Stimulated activated CD4-positive, alpha-beta T cell treated with anti-CD3 and anti-CD28 coated beads, TNF-alpha, amount 100 ng/mL, for 24 hours (primary cell): ENCODE measurements around the gene ANKRD35.
"Not testable (repeated sequence)": the region's sequence is repeated elsewhere in the genome, so short reads cannot be mapped to it uniquely, and the experiment has no call there.

Experiments used
- DNase-seq, 3 experiments: peaks; one replicate each; pipeline ENCODE4 v3.0.0-alpha.2; 2020; ENCODE audit warnings: low read depth in 3 of 3

ANKRD35 gene

DNA sequence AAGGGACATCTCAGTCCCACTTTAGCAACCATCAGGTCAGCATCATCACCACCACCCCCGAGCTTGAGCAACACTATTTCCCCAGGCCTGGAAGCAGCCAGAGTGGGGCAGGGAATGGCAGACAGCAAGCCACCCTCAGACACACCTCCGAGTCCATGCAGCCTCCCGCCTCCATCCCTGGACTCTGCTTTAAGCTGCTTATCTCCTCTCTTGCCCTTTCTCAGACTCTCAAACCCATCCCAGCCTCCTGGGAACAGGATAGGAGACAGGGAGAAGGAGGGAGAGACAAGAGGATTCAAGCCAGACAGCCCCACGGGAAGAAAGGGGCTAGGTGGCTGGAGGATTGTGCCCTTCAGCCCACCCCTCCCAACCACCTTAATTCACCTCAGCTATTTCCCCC, 28.5 kb downstream of the ANKRD35 start:
- no peak for DNase-seq

GRCh38 chr1:145855426-145855948, 30.2 kb downstream of the ANKRD35 start:
- DNase-seq = no peak

DNA sequence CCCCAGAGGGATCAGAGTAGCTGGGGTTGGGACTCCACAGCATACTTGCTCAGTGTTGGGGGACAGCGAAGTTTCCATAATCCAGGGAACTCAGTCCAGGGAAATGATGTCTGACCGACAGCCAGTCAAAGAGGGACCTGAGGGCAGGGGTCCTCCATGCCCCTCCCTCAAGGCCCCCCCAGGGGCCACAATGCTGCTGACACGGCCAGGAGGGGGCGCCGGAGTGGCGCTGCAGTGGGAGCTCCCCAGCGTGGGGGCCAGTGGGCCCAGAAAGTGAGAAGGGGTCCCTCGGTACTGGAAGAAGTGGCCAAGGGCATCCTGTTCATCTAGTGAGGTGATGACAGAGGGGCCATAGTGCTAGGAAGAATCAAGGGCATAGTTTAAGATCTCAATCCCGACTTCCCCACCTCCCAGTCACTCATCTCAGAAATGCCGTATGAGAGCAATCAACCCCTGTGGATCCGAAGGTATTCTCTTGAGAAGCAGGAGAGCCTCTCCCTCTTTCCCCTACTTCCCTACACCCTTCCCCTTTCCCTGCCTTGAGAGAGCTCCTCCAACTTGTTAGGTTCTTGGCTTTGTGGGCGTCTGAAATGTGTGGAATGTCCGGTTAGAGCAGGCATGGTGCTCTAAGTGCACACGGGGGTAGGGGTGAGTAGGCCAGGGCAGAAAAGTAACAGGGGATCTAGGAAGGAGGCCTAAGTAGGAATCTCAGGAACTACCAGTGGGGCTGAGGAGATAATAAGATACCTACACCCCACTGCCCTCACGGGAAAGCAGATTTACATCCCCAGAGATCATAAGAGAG, 36.1 kb downstream of the ANKRD35 start:
- no peak for DNase-seq

DNA sequence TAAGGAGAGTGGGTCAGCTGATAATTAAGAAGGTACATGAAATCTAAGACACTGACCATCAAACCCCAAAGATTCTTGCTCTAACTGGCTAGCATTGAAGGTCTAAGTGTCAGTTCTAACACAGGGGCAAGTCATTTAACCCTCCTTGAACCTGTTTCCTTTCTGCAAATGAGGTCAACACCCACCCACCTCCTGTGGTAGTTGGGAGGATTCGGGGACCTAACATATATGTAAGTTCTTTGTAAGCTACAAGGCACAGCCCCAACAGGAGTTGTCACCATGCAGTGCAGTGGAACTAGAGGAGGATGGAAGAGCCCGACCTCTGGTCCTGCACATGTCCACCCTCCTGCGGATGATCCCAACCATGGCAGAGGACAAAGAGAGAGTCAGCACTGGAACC, 37.8 kb downstream of the ANKRD35 start:
- no peak for DNase-seq

DNA sequence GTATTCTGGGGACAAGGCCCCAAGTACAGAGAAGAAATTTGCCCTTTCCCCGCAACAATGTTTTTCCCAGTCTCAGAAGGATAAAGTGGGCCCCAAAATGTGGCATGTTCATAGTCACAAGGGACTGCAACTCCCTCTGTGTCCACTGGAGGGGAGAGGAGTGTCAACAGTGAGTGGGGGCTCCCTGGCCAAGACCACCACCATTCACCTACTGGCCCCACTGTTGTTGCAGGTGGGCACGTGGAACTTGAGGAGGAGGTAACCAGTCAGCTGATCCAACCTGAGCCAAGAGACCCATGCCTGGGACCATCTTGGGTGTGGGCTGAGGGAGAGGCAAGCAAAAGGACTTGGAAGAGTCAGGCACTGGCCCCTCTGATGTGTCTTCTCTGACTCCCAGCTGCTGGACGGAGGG, 39.5 kb downstream of the ANKRD35 start:
- no peak for DNase-seq

GRCh38 chr1:145845514-145846161, 40.0 kb downstream of the ANKRD35 start, which contains the start of gene NUDT17:
TSS of gene NUDT17 (plus strand) at chr1:145845630. CDS start at chr1:145845641, 11 bp downstream.
- DNase-seq = peak; percentile 55 to 73 (median 60)

DNA sequence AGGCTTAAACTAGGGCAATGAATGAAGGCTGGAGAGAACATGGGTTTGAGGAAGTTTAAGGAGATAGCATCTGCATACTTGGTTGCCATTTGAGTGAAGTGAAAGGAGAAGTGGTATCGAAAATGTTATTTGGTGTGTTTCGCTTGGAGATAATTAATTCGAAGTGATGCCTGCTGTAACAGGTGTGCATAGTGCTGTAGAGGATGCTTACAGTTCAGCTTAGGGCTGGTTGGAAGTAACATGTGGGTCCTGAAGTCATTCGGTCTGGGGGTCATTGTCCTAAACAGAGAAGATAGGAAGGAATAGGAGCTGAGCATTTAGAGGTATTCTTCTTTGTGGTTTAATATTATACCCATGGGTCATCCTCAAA, 40.5 kb downstream of the ANKRD35 start:
- DNase-seq = no peak

DNA sequence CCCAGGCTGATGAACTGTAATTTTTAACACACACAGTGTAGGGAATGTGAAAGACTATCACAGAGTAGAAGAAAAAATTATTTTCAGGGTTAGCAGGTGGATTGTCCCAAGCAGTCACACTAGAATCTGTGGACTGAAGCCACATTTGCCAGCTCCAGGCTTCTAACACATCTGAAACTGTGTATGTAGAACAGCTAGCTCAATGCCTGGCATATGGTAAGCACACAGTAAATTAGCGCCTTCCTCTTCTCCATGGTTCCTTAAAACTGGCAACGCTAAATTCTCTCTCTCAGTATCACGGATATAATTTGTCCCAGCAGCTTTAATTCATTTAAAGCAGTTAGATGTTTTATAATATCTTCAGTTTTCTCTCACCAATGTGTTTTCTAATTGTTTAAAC, 42.6 kb downstream of the ANKRD35 start:
- DNase-seq = no peak

DNA sequence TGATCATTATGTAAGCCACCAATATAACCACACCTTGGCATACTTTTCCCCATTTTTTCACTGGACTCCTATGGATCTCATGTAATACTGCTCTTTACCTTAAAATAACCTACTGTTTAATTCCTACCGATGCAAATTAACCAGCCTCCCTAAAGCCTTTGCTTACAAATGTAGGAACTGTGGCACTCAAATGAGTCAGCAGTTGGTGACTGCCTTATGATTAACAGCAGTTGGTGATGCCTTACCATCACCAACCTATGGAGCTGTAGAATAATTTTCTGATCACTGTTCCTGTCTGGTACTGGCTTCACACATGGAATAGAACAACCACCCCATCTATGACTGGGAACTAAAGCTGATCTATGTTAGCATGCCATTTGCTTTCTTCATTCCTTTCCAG, 48.0 kb downstream of the ANKRD35 start:
- no peak for DNase-seq

GRCh38 chr1:145830810-145831209, 54.9 kb downstream of the ANKRD35 start:
- DNase-seq = not testable (repeated sequence)

DNA sequence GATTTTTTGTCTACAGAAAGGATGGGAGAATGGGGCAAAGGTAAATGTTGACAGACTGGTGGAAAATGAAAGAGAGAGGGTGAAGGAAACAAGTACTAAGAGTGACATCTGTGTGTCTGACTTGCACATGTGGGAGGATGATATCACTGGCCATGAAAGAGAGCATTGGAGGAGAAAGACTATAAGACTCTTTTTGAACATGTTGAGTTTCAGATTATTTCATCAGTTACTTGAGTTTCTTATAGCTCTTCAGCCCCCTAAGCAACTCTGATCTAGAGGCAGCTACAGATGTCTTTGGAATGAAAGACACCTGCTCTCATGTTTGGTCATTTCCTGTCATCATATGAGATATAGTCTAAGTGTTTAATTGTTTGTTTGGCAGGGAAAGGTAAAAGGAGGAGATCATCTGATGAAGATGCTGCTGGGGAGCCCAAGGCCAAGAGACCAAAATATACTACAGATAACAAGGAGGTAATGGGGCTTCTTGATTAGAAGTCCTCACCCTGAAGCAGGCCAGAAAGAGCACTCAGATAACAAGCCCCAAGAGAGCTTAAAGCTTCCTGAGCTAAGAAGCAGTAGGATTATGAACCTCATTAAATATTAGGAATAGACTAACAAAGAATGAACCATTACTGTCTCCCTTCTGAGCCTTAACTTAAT, 57.2 kb downstream of the ANKRD35 start:
- DNase-seq = no peak

GRCh38 chr1:145827966-145828365, 57.7 kb downstream of the ANKRD35 start:
- DNase-seq = no peak

GRCh38 chr1:145826030-145826429, 59.6 kb downstream of the ANKRD35 start:
- no peak for DNase-seq

DNA sequence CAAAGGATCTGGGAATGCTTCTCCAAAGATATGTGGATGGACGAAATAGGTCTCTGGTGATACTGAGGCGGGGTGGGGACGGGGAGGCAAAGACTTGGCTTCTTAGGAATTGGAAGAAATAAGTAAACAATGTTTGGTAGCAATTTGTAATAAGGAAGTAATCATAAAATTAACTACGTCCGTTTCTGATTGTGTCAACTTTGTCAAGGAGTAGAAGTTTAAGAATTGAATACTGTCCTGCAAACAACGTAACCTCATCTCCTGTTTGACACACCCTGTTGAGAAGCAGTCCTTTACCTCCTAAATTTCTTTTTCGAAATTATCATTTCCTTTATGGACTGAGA, 61.2 kb downstream of the ANKRD35 start:
- DNase-seq = no peak

- peak; percentile 63 to 83 (median 74) for DNase-seq
Measured at GRCh38 chr1:145823565-145824498, 61.8 kb downstream of the ANKRD35 start, which contains the start of the genes POLR3C and RNF115. TSS of gene POLR3C (plus strand) at chr1:145824200. CDS start at chr1:145825777, 1,577 bp downstream. TSS of gene RNF115 (minus strand) at chr1:145824095. CDS start at chr1:145823873, 222 bp downstream.

GRCh38 chr1:145822779-145823331, 62.8 kb downstream of the ANKRD35 start:
- DNase-seq = not testable (repeated sequence)

DNA sequence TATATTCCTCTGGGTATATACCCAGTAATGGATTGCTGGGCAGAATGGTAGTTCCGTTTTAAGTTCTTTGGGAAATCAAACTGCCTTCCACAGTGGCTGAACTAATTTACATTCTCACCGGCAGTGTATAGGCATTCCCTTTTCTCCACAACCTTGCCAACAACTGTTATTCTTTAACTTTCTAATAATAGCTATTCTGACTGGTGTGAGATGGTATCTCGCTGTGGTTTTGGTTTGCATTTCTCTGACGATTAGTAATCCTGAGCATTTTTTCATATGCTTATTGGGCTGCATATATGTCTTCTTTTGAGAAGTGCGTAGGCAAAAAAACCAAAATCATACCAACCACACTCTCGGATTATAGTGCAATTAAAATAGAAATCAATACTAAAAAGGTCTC, 67.6 kb downstream of the ANKRD35 start:
- DNase-seq = not testable (repeated sequence)
